ENCODE measurements around the gene IFITM2. TPM values are rescaled to one million over a fixed set of nuclear protein-coding genes. Genes with fewer than 3 reads are reported as not detected.
"Not testable (repeated sequence)": the region's sequence is repeated elsewhere in the genome, so short reads cannot be mapped to it uniquely, and the experiment has no call there.

IFITM2 gene
- total RNA-seq, 4 donors from 2014 or later = 37.8 to 80.9 (median 44.9) TPM

DNA sequence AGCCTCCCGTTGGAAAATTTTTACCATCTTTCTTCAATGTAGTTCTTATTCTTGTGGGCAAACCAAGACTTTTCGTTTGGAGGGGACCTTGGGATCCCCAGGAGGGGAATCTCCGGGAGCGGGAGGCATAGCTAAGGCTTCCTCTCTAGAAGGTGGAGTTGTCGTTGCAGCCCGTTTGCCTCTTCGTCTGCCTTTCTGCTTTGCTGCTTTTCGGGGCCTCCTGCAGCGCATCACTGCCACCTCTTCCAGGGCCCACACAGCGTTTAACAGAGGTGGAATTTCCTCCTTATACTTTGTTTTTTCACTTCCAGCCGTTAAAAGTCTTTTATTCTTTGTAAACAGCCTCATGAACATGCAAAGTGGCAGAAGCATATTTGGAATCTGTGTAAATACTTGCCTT, 16.5 kb downstream of the IFITM2 start:
- ATAC-seq (no peak), DNase-seq (no peak)
- in situ Hi-C loops (cut with MboI; ENCODE audit: low sequenced_read_pairs in 4 of 4) = no loop called here
- intact Hi-C loops (cut with DNase I; ENCODE audit: low total_unique reads) = no loop called here
- peaks cover 18 to 33% of the 10 kb centered on the region in 2 donors for H3K4me1 ChIP-seq
- H3K36me3 ChIP-seq = no peaks in the 10 kb centered on the region
- TF ChIP-seq, protein P1, sequence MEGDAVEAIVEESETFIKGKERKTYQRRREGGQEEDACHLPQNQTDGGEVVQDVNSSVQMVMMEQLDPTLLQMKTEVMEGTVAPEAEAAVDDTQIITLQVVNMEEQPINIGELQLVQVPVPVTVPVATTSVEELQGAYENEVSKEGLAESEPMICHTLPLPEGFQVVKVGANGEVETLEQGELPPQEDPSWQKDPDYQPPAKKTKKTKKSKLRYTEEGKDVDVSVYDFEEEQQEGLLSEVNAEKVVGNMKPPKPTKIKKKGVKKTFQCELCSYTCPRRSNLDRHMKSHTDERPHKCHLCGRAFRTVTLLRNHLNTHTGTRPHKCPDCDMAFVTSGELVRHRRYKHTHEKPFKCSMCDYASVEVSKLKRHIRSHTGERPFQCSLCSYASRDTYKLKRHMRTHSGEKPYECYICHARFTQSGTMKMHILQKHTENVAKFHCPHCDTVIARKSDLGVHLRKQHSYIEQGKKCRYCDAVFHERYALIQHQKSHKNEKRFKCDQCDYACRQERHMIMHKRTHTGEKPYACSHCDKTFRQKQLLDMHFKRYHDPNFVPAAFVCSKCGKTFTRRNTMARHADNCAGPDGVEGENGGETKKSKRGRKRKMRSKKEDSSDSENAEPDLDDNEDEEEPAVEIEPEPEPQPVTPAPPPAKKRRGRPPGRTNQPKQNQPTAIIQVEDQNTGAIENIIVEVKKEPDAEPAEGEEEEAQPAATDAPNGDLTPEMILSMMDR (IDR thresholded peaks at IDR 0.05 in 4 of 5, conservative IDR thresholded peaks at IDR 0.05 in 1 of 5) = no peak
- TF ChIP-seq POLR2A (IDR thresholded peaks at IDR 0.05) = no peak
- H3K4me3 ChIP-seq = no peak overlapping the region
- H3K27me3 ChIP-seq = peaks cover under 1 to 5% (median 2%) of the 10 kb centered on the region in 3 donors
- H3K9me3 ChIP-seq = no peaks in the 10 kb centered on the region
- H3K27ac ChIP-seq = peak overlapping the region; percentile 67 to 89 (median 80)

DNA sequence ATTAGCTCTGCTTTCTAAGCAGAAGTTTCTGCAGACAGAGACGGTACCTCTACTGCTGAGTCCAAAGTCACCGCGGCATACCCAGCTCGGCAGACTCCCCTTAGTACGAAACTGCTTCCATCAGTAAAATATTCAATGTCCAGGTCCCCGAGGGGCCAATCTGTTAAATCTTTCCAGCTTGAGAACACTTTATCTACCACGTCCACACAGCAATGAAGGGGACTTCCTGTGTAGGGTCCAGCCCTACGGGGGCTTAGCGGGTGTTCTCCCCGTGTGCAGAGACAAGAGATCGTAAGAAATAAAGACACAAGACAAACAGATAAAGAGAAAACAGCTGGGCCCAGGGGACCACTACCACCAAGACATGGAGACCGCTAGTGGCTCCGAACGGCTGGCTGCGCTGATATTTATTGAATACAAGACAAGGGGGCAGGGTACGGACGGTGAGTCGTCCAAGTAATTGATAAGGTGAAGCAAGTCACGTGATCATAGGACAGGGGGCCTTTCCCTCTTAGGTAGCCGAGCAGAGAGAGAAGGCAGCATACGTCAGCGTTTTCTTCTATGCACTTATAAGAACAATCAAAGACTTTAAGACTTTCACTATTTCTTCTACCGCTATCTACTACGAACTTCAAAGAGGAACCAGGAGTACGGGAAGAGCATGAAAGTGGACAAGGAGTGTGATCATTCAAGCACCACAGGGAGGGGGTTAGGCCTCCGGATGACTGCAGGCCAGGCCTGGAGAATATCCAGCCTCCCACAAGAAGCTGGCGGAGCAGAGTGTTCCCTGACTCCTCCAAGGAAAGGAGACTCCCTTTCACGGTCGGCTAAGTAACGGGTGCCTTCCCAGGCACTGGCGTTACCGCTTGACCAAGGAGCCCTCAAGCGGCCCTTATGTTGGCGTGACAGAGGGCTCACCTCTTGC, 17.2 kb downstream of the IFITM2 start:
- in situ Hi-C loops (cut with MboI; ENCODE audit: low sequenced_read_pairs in 4 of 4); intact Hi-C loops (cut with DNase I; ENCODE audit: low total_unique reads); ATAC-seq; H3K27me3 ChIP-seq; H3K36me3 ChIP-seq; H3K9me3 ChIP-seq: not testable (repeated sequence)
- peak overlapping the region; percentile 79 to 89 (median 84) for H3K27ac ChIP-seq
- peak overlapping the region in 3 of 4 donors; percentile 1 to 22 (median 10) for H3K4me3 ChIP-seq
- DNase-seq = peak in 1 of 2 donors; percentile 74
- peaks cover 18 to 33% of the 10 kb centered on the region in 2 donors for H3K4me1 ChIP-seq

DNA sequence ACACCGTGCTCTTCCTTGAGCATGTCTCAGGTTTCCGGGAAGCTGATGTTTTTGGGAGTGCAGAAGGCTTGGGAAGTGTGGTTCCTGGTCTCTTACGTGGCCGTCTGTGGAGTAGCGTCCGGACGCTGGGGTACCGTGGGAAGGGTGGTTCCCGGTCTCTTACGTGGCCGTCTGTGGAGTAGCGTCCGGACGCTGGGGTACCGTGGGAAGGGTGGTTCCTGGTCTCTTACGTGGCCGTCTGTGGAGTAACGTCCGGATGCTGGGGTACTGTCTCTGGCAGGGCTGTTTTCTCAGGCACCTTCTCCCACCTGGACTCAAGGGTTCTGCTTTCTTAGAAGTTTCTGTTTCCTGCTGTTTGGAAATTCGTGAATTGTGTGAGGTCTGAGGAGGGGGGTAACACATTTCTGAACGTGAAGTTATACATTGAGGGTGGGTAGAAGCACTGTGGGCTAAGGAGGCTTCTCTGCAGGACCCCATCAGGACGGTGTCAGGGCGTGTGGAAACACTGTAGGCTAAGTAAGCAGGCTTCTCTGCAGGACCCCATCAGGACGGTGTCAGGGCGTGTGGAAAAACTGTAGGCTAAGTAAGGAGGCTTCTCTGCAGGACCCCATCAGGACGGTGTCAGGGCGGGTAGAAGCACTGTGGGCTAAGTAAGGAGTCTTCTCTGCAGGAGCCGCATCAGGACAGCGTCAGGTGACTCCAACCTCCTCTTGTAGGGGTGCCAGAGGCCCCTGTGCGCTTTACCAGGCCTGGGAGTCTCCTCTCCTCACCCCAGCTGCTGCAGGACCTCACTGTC, 18.4 kb downstream of the IFITM2 start:
- ATAC-seq (no peak), DNase-seq (no peak)
- TF ChIP-seq, protein P1 (IDR thresholded peaks at IDR 0.05 in 4 of 5, conservative IDR thresholded peaks at IDR 0.05 in 1 of 5) = no peak
- TF ChIP-seq POLR2A (IDR thresholded peaks at IDR 0.05) = no peak
- intact Hi-C loops (cut with DNase I; ENCODE audit: low total_unique reads) (no loop called here), in situ Hi-C loops (cut with MboI; ENCODE audit: low sequenced_read_pairs in 4 of 4) (no loop called here)
- H3K27me3 ChIP-seq = no peaks in the 10 kb centered on the region
- H3K36me3 ChIP-seq = no peaks in the 10 kb centered on the region
- peaks cover 18 to 33% of the 10 kb centered on the region in 2 donors for H3K4me1 ChIP-seq
- no peaks in the 10 kb centered on the region for H3K9me3 ChIP-seq
- no peak overlapping the region for H3K4me3 ChIP-seq
- H3K27ac ChIP-seq = peak overlapping the region; percentile 79 to 89 (median 84)

DNA sequence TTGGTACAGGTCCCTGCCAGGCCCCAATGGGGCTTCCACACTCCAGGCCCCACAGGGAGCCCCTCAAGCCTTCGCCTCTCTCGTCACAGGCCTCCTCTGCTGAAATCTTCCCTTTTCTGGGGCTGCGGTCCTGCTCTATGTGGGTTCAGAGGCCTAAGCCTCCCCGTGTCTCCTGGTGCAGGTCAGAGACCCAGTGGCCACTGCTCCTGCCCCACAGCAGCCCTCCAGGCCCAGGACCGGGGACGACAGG, 18.9 kb downstream of the IFITM2 start:
- peaks cover 18 to 33% of the 10 kb centered on the region in 2 donors for H3K4me1 ChIP-seq

More for the DNA sequence above, 18.9 kb downstream of the IFITM2 start:
- in situ Hi-C loops (cut with MboI; ENCODE audit: low sequenced_read_pairs in 4 of 4) (no loop called here), intact Hi-C loops (cut with DNase I; ENCODE audit: low total_unique reads) (no loop called here)
- Histone ChIP-seq H3K27me3 (no peaks in the 10 kb centered on the region), H3K9me3 (no peaks in the 10 kb centered on the region), H3K27ac (peak overlapping the region; percentile 79 to 89 (median 84)), H3K4me3 (peak overlapping the region in 1 of 4 donors; percentile 6), H3K36me3 (no peaks in the 10 kb centered on the region)
- TF ChIP-seq, protein P1 (IDR thresholded peaks at IDR 0.05 in 4 of 5, conservative IDR thresholded peaks at IDR 0.05 in 1 of 5) = no peak
- TF ChIP-seq POLR2A (IDR thresholded peaks at IDR 0.05) = no peak
- ATAC-seq (peak in 1 of 2 donors; percentile 21), DNase-seq (no peak)
